ENCODE results near the gene EPS8L1.

Gene EPS8L1

DNA sequence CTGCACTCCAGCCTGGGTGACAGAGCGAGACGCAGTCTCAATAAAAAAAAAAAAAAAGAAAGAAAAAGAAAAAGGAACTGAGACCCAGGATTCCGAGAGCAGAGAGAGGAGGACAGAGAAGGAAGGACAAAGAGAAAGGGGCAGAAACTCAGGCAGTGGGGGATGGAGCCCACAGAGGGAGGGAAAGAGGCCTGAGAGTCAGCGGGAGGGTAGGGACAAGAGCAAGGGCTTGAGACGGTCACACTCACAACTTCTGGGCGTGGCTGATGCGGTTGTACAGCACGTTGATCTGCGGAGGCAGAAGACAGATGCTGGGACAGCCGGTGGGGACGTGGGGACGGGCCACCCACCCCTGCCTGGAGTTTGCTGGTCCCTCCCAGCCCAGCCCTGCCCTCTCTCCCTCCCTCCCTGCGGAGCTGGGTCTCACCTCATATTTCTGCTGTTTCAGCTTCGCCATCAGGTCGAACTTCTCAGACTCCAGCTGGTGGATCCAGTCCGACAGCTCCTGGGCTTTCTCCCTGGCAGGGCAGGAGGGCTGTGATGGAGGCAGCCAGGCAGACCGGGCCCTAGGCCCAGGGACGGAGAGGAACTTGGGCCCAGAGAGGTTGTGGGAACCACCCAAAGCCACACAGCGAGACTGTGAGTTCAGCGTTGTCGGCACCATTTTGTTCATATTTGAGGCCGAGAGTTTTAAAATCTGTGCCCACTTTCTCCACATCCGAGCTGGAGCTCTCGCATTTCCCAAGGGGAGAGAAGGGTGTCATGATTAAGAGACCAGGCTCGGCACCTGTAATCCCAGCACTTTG, 58.2 kb downstream of the EPS8L1 start:
- H4K20me1 ChIP-seq: peaks cover 0 to 24% (median 0%) of the 10 kb centered on the region in 11 experiments; a peak in 2 of 22 replicates
- peak overlapping the region in 10 of 11 experiments; percentile 27 to 65 (median 40); a peak in 15 of 22 replicates for H3K9ac ChIP-seq
- peaks cover 36 to 48% (median 40%) of the 10 kb centered on the region in 10 experiments for H3K4me1 ChIP-seq
- H3K27me3 ChIP-seq: no peaks in the 10 kb centered on the region
- peaks cover 0 to 44% (median 11%) of the 10 kb centered on the region in 11 experiments; a peak in 8 of 22 replicates for H3K36me3 ChIP-seq
- 0 out of 20 replicates have a peak overlapping the region, but pooled peaks of 2 of the 10 experiments have one; percentile 2 to 27 for H3K4me3 ChIP-seq
- peak overlapping the region; percentile 30 to 84 (median 71) for H3K4me2 ChIP-seq
- TF ChIP-seq Cebpa-rat (IDR thresholded peaks at IDR 0.05): no peak
- no peaks in the 10 kb centered on the region for H3K9me3 ChIP-seq (replicated peaks in 1 of 11)
- H3K27ac ChIP-seq: peak overlapping the region in 10 of 11 experiments; percentile 38 to 76 (median 60); a peak in 17 of 22 replicates

DNA sequence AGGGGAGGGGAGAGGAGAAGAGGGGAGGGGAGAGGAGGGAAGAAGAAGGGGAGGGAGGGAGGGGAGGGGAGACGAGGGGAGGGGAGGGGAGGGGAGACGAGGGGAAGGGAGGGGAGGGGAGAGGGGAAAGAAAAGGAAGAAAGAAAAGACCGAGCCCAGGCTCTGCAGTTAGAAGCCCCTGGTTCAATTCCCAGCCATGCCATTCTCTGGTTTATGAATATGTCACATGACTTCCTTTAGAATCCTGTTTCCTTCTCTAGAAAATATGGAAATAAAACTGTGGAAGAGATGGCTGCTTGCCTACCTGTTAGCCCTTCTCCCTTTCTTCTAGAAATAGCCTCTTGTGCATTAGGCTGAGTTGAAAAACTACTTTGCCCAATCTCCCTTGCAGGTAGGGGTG, 59.1 kb downstream of the EPS8L1 start:
- Histone ChIP-seq H3K9ac (no peak overlapping the region), H3K36me3 (peaks cover 0 to 53% (median 12%) of the 10 kb centered on the region in 11 experiments; a peak in 9 of 22 replicates), H3K9me3 (replicated peaks in 1 of 11) (no peaks in the 10 kb centered on the region), H3K27me3 (no peaks in the 10 kb centered on the region), H4K20me1 (peaks cover 0 to 31% (median 0%) of the 10 kb centered on the region in 11 experiments; a peak in 2 of 22 replicates), H3K4me2 (peak overlapping the region; percentile 44 to 68 (median 58); a peak in 21 of 22 replicates), H3K27ac (peak overlapping the region in 2 of 11 experiments; percentile 25 to 48; a peak in 2 of 22 replicates), H3K4me3 (no peak overlapping the region), H3K4me1 (peaks cover 36 to 48% (median 40%) of the 10 kb centered on the region in 10 experiments)
- TF ChIP-seq Cebpa-rat (IDR thresholded peaks at IDR 0.05): no peak

GRCh38 chr19:55136399-55137102, 60.9 kb downstream of the EPS8L1 start:
- peaks cover 36 to 55% (median 44%) of the 10 kb centered on the region in 10 experiments for H3K4me1 ChIP-seq
- H3K27me3 ChIP-seq: no peaks in the 10 kb centered on the region; a peak in 1 of 22 replicates
- H3K4me3 ChIP-seq: no peak overlapping the region
- H3K4me2 ChIP-seq: peak overlapping the region in 7 of 11 experiments; percentile 47 to 68 (median 58); a peak in 9 of 22 replicates
- H3K27ac ChIP-seq: no peak overlapping the region
- peaks cover 0 to 45% (median 0%) of the 10 kb centered on the region in 11 experiments; a peak in 4 of 22 replicates for H4K20me1 ChIP-seq
- H3K9ac ChIP-seq: peak overlapping the region in 3 of 11 experiments; percentile 16 to 33 (median 28); a peak in 4 of 22 replicates
- H3K36me3 ChIP-seq: peaks cover 0 to 66% (median 12%) of the 10 kb centered on the region in 11 experiments; a peak in 10 of 22 replicates
- TF ChIP-seq Cebpa-rat (IDR thresholded peaks at IDR 0.05): no peak
- H3K9me3 ChIP-seq (replicated peaks in 1 of 11): no peaks in the 10 kb centered on the region

All from BLaER1 treated with 17β-estradiol and CSF1 and Interleukin-3, amounts not matched to agents 10 nM and 100 nM (cell line).